Cardiac muscle cell (in vitro differentiated cells and primary cell): Measurements from ENCODE around the gene CFAP74. TPM values are rescaled to one million over a fixed set of nuclear protein-coding genes. Genes with fewer than 3 reads are reported as not detected.

ENCODE experiments used
- DNase-seq, 2 donors: peaks; one replicate each; pipeline versions ENCODE4 v3.0.0 to v3.0.0-alpha.2; 2010 to 2017; ENCODE audit warnings: low read depth in 1 of 2, low spot score in 1 of 2
- H3K27ac ChIP-seq: fragments of 200-600 bp; sonication (generic); 2 replicates; pipeline ENCODE4 v1.5.1; 2016
- H3K27me3 ChIP-seq: fragments of 200-600 bp; sonication (generic); 2 replicates; pipeline ENCODE4 v1.6.0; 2016; ENCODE audit warnings: control low read depth
- H3K36me3 ChIP-seq: fragments of 200-600 bp; sonication (generic); 2 replicates; pipeline ENCODE4 v1.5.1; 2016; ENCODE audit warnings: control low read depth
- H3K4me1 ChIP-seq: fragments of 200-600 bp; sonication (generic); 2 replicates; pipeline ENCODE4 v1.8.1; 2017; ENCODE audit warnings: low read depth, mild to moderate bottlenecking, mixed run types
- H3K4me3 ChIP-seq: fragments of 200-600 bp; sonication (generic); 2 replicates; pipeline ENCODE4 v1.5.1; 2016; ENCODE audit warnings: mild to moderate bottlenecking
- H3K9me3 ChIP-seq: fragments of 200-600 bp; sonication (generic); 2 replicates; pipeline ENCODE4 v1.5.1; 2017; ENCODE audit warnings: low read depth, mild to moderate bottlenecking, control low read depth
- CTCF ChIP-seq: IDR thresholded peaks from 2 replicates; pipeline ENCODE4 v1.5.1; 2012; ENCODE audit warnings: low read depth, mild to moderate bottlenecking, low read length
- polyA plus RNA-seq: library from polyadenylated mRNA; unstranded; fragments of >200 nt; fragmentation: Nextera tagmentation; extraction: Ambion mirVana; gene quantifications from 2 replicates; pipeline ENCODE4 v1.2.1, GENCODE V29; 2016
- total RNA-seq: library from RNA; depleted of rRNA; stranded (reverse); fragments of >200 nt; gene quantifications from 2 replicates; pipeline ENCODE4 v1.2.3, GENCODE V29; 2016

The CFAP74 gene
- total and polyA plus RNA-seq, 2 experiments from 2014 or later = 0.63 to 1.7 TPM

DNA sequence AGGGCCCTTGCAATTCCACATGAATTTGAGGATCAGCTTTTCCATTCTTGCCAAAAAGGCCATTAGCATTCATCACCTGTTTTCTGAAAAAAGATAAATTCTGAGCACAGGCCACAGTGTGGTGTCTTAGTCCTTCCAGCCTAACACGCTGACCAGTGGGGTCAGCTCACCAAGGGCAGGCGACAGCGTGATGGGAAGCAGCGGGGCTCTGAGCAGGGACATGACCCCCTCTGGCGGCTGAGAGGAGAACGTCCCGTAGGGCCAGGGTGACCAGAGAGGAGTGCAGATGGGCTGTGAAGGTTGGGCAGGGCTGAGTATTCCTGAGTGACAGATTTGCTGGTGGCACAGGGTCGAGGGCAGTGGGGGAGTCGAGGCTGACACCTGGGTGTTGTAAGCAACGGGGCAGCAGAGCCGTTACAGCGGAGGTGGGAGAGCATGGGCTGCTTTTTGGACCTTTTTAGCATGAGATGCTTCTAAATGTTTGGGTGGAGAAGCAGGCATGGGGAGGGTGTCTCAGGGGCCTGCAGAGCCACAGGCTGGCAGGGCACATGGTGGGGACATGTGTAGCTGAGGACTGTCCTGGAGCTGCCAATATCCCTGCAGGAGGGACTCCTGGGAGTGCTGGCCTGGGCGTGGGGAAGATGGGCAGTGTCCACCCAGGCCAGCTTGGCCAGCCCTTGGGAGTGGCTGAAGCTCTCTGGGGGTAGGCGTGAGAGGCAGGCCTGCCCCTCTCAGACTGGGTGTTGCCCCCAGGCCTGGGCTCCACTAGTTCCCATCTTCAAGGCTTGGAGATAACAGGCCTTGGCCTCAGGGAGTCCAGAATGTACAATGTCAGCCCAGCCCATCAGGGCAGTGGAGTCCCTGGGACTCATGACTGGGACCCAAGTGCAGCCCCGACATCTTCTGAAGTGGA, 97.1 kb downstream of the CFAP74 start:
- Histone ChIP-seq H3K9me3 (no peaks in the 10 kb centered on the region), H3K36me3 (no peaks in the 10 kb centered on the region), H3K27me3 (no peaks in the 10 kb centered on the region), H3K4me3 (no peak overlapping the region), H3K4me1 (no peaks in the 10 kb centered on the region), H3K27ac (no peak overlapping the region)
- peak; percentile 98 for TF ChIP-seq CTCF
- DNase-seq = peak; percentile 86 to 91

DNA sequence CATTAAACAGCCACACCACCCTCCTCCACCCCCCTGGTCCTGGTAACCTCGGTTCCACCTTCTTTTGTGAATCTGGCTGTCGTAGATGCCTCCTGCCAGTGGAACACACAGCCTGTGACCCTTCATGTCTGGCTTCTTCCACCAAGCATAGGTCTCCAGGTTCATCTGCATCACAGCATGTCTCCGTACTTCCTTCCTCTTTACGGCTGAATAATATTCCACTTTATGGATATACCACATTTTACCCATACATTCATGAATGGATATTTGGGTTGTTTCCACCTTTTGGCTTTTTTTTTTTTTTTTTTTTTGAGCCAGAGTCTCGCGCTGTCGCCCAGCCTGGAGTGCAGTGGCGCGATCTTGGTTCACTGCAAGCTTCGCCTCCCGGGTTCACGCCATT, 100.4 kb downstream of the CFAP74 start:
- no peaks in the 10 kb centered on the region for H3K36me3 ChIP-seq
- no peaks in the 10 kb centered on the region for H3K9me3 ChIP-seq
- no peak for TF ChIP-seq CTCF
- H3K27me3 ChIP-seq = no peaks in the 10 kb centered on the region
- DNase-seq = no peak
- H3K4me1 ChIP-seq = no peaks in the 10 kb centered on the region
- no peak overlapping the region for H3K27ac ChIP-seq
- H3K4me3 ChIP-seq = no peak overlapping the region

DNA sequence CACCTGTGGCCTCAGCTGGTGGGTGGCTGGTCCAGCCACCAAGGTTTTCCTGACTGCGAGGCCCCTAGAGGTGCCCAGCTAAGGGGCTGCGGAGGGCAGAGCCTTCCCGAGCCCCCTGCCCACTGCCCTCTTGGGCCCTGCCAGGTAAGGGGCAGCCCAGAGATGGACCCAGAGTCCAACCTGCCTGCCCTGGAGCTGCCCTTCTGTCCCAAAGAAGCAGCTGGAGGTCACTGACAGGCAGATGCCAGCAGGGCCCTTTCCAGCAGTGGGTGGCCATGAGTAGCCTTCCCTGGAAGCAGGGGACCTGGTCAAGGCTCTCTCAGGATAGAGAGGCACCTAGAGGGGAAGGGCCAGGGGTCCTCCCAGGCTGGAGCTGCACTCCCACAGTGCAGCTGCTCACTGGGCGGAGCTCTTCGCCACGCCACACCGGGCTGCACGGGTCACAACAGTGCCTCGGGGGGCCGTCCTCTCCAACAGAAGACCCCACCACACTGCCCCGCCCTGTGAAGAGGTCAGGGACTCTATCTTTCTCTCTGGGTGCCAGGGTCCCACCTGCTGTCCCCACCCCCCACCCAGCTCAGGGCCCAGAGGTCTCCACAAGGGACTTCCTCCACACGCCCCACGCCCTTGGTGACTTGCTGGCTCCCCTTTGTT, 101.8 kb downstream of the CFAP74 start:
- H3K9me3 ChIP-seq = no peaks in the 10 kb centered on the region
- H3K36me3 ChIP-seq = no peaks in the 10 kb centered on the region
- H3K27me3 ChIP-seq = no peaks in the 10 kb centered on the region
- H3K4me3 ChIP-seq = no peak overlapping the region
- no peak for TF ChIP-seq CTCF
- no peaks in the 10 kb centered on the region for H3K4me1 ChIP-seq
- H3K27ac ChIP-seq = no peak overlapping the region
- DNase-seq = no peak

- no peak for TF ChIP-seq CTCF
- H3K4me3 ChIP-seq = no peak overlapping the region
- no peak for DNase-seq
- H3K27me3 ChIP-seq = no peaks in the 10 kb centered on the region
- H3K9me3 ChIP-seq = no peaks in the 10 kb centered on the region
- no peaks in the 10 kb centered on the region for H3K4me1 ChIP-seq
- H3K36me3 ChIP-seq = no peaks in the 10 kb centered on the region
- H3K27ac ChIP-seq = no peak overlapping the region
Observed at GRCh38 chr1:1900883-1901640, 102.5 kb downstream of the CFAP74 start.

- no peak for DNase-seq
- Histone ChIP-seq H3K9me3 (no peaks in the 10 kb centered on the region), H3K4me1 (peaks cover 5% of the 10 kb centered on the region), H3K27ac (no peak overlapping the region), H3K4me3 (no peak overlapping the region), H3K27me3 (no peaks in the 10 kb centered on the region), H3K36me3 (no peaks in the 10 kb centered on the region)
- TF ChIP-seq CTCF = no peak
Observed at GRCh38 chr1:1899967-1900327, 103.6 kb downstream of the CFAP74 start.
